ENCODE data around the gene LSMEM2. TPM values are rescaled to one million over a fixed set of nuclear protein-coding genes. Genes with fewer than 3 reads are reported as not detected.

LSMEM2 gene
- total and polyA plus RNA-seq, 2 of the 8 experiments (the other 6 are each of a cell fraction or from before 2014, with no cell fraction given): 0.58 to 0.68 TPM

- 9% methylated on average over 48 of the region's 67 CpGs; no CpG with 5 or more reads in 1 of the 2 experiments for WGBS, 2 experiments (ENCODE audit: extremely low coverage in 1 of 2, insufficient coverage in 1 of 2, insufficient read length in 1 of 2, insufficient replicate concordance in 2 of 2, low coverage in 1 of 2, low lambda C conversion rate in 2 of 2, missing lambda C conversion rate in 1 of 2)
- Histone ChIP-seq H3K9ac (replicated peaks in 1 of 4; ENCODE audit: extremely low read depth in 1 of 4, low read depth in 3 of 4, low read length in 3 of 4) (peak within 1 kb of the TSS in 3 of 4 experiments; percentile 69 to 78 (median 76); a peak in 6 of 7 replicates), H3K79me2 (ENCODE audit: control insufficient read depth in 1 of 2, insufficient read depth in 2 of 2, low read length in 2 of 2) (peaks cover 0 to 15% of the 10 kb centered on the region in 2 experiments; a peak in 3 of 4 replicates), H3K79me1 (ENCODE audit: low read depth, low read length) (peaks cover 8% of the 10 kb centered on the region; the same call in 1 of the 2 replicates), H4K8ac (ENCODE audit: extremely low read depth, insufficient read depth, low read length) (peak within 1 kb of the TSS; percentile 54; the same call in 1 of the 2 replicates), H2AK5ac (ENCODE audit: low read depth, low read length) (peak within 1 kb of the TSS; percentile 71; the same call in 1 of the 2 replicates), H3K23me2 (ENCODE audit: low read depth, low read length) (peaks cover 10% of the 10 kb centered on the region), H2BK120ac (replicated peaks; ENCODE audit: low read depth, low read length) (no peak within 1 kb of the TSS), H3K23ac (ENCODE audit: insufficient read length) (no peak within 1 kb of the TSS), H2BK15ac (ENCODE audit: low read length) (peak within 1 kb of the TSS; percentile 92; the same call in 1 of the 2 replicates), H4K91ac (replicated peaks; ENCODE audit: insufficient read length, low read length) (peak within 1 kb of the TSS; percentile 75), H3K14ac (ENCODE audit: insufficient read length) (no peak within 1 kb of the TSS), H3K4me2 (ENCODE audit: insufficient read depth in 1 of 2, low read depth in 2 of 2, low read length in 2 of 2) (peak within 1 kb of the TSS; percentile 93 to 95), H3K4me3 (ENCODE audit: extremely low read depth in 1 of 4, insufficient read depth in 2 of 4, low read depth in 3 of 4, low read length in 4 of 4) (peak within 1 kb of the TSS; percentile 62 to 95 (median 94)), H3K27ac (ENCODE audit: low read depth, low read length) (peak within 1 kb of the TSS; percentile 37; the same call in 1 of the 2 replicates), H3K18ac (ENCODE audit: extremely low read depth, low read length) (peak within 1 kb of the TSS; percentile 51; the same call in 1 of the 2 replicates), H3K9me3 (ENCODE audit: insufficient read depth in 2 of 2, low read depth in 1 of 2, low read length in 1 of 2) (no peaks in the 10 kb centered on the region), H3K4ac (replicated peaks; ENCODE audit: insufficient read length, low read depth, low read length) (peak within 1 kb of the TSS; percentile 88), H3K36me3 (ENCODE audit: control insufficient read depth in 2 of 4, insufficient read depth in 4 of 4, low read length in 3 of 4) (peaks cover 16 to 27% (median 22%) of the 10 kb centered on the region in 4 experiments), H2BK5ac (ENCODE audit: low read depth, low read length) (peak within 1 kb of the TSS; percentile 67; the same call in 1 of the 2 replicates), H2BK20ac (ENCODE audit: low read length) (0 out of 2 replicates have a peak within 1 kb of the TSS, but pooled peaks have one; percentile 61), H2BK12ac (ENCODE audit: low read depth, low read length) (no peak within 1 kb of the TSS), H4K5ac (ENCODE audit: insufficient read length, low read depth, low read length) (peak within 1 kb of the TSS; percentile 44), H2AFZ (ENCODE audit: low read length) (0 out of 2 replicates have a peak within 1 kb of the TSS, but pooled peaks have one; percentile 61), H4K20me1 (replicated peaks in 1 of 2; ENCODE audit: control insufficient read depth in 1 of 2, insufficient read depth in 2 of 2, low read length in 2 of 2) (peaks cover 0 to 7% of the 10 kb centered on the region in 2 experiments), H3K27me3 (replicated peaks in 1 of 4; ENCODE audit: control insufficient read depth in 3 of 4, extremely low read depth in 1 of 4, insufficient read depth in 3 of 4, low read length in 3 of 4) (no peaks in the 10 kb centered on the region; a peak in 1 of 7 replicates), H3K4me1 (replicated peaks in 1 of 4; ENCODE audit: control insufficient read depth in 3 of 4, insufficient read depth in 4 of 4, low read length in 3 of 4) (peaks cover 0 to 7% (median 5%) of the 10 kb centered on the region in 4 experiments; a peak in 4 of 7 replicates), H3K56ac (replicated peaks; ENCODE audit: insufficient read length, low read depth, low read length) (peak within 1 kb of the TSS; percentile 37)
- POLR2A ChIA-PET (ENCODE audit: partially characterized antibody): interaction anchor here (0.7 to 6.8 kb wide), 16 partner anchors 10 to 89 kb away, joined by 3 to 122 read pairs (median 4); partner anchors contain the start of genes HYAL1, HYAL2, LSMEM2 and TUSC2
- DNase-seq (ENCODE audit: low read depth in 1 of 2, low spot score in 2 of 2): peak; percentile 91 to 94
- peak; percentile 91 for FAIRE-seq
- CTCF ChIA-PET (ENCODE audit: partially characterized antibody): interaction anchor here (0.5 to 4.3 kb wide), 14 partner anchors 8 to 98 kb away, joined by 3 to 17 read pairs (median 4); partner anchors contain the start of genes HYAL1, HYAL2, LSMEM2 and SEMA3B
- peak; percentile 94 for TF ChIP-seq MAX (IDR thresholded peaks at IDR 0.05)
- peak; percentile 29; the same call in 1 of the 2 replicates for TF ChIP-seq KDM5A (IDR thresholded peaks at IDR 0.05; ENCODE audit: low read length)
- TF ChIP-seq KDM4A (IDR thresholded peaks at IDR 0.05; ENCODE audit: low read depth, low read length, severe bottlenecking): peak; percentile 27
- TF ChIP-seq KDM1A (IDR thresholded peaks at IDR 0.05; ENCODE audit: borderline replicate concordance, low read length): no peak
- TF ChIP-seq NANOG (IDR thresholded peaks at IDR 0.05; ENCODE audit: insufficient read depth, low read depth, low read length, poor library complexity, severe bottlenecking): no peak
- TF ChIP-seq CBX8 (IDR thresholded peaks at IDR 0.05; ENCODE audit: borderline replicate concordance, low read depth, low read length): no peak
- no peak; the same call in 1 of the 2 replicates for TF ChIP-seq RBBP5 (IDR thresholded peaks at IDR 0.05; ENCODE audit: borderline replicate concordance, low read depth, low read length)
- TF ChIP-seq CEBPB (IDR thresholded peaks at IDR 0.05; ENCODE audit: low read depth, low read length): no peak
- 0 out of 2 replicates have a peak, but pooled peaks have one; percentile 20 for TF ChIP-seq TCF12 (IDR thresholded peaks at IDR 0.05; ENCODE audit: low read depth, low read length)
These were observed 13.5 kb downstream of the LSMEM2 start, which contains the start of gene IFRD2 for GRCh38 chr3:50292159-50293078. Gene IFRD2, minus strand, starts transcription at chr3:50292429. Its CDS starts 155 bp downstream, at chr3:50292274.
